ENCODE results near the gene PGK1. TPM values are rescaled to one million over a fixed set of nuclear protein-coding genes. Genes with fewer than 3 reads are reported as not detected.
"Not testable (repeated sequence)": the region's sequence is repeated elsewhere in the genome, so short reads cannot be mapped to it uniquely, and the experiment has no call there.

Gene PGK1
- total RNA-seq, 1 experiment from 2014 or later, result 663 TPM

- no peaks in the 10 kb centered on the region for H3F3A ChIP-seq (ENCODE audit: low read length, unreplicated experiment)
- H3K36me3 ChIP-seq (ENCODE audit: low read depth, low read length), result no peaks in the 10 kb centered on the region
- no peaks in the 10 kb centered on the region for H3K9me3 ChIP-seq (ENCODE audit: low read length)
- H3K4me2 ChIP-seq (ENCODE audit: low read length), result no peak overlapping the region
- POLR2A ChIA-PET (ENCODE audit: unreplicated experiment), result no interaction called here
- no peaks in the 10 kb centered on the region for H4K20me1 ChIP-seq (ENCODE audit: low read length)
- H3K79me2 ChIP-seq (ENCODE audit: low read length), result no peaks in the 10 kb centered on the region
- BruUV-seq (replicated peaks), result no TSS peak
- peak overlapping the region; percentile 72 for H3K27ac ChIP-seq (ENCODE audit: low read length)
- TF ChIP-seq EZH2 (IDR thresholded peaks at IDR 0.05; ENCODE audit: low read length, unreplicated experiment), result no peak
- no peak for TF ChIP-seq CTCF (conservative IDR thresholded peaks at IDR 0.05; ENCODE audit: low read depth, low read length)
- no peak overlapping the region for H2AFZ ChIP-seq (ENCODE audit: low read length)
- no peaks in the 10 kb centered on the region for H3K27me3 ChIP-seq (ENCODE audit: low read length)
- DNase-seq (peak; percentile 46), ATAC-seq (peak; percentile 55)
- H3K9me2 ChIP-seq (replicated peaks; ENCODE audit: low read length), result no peaks in the 10 kb centered on the region
- CTCF ChIA-PET, result no interaction called here
- peaks cover 12% of the 10 kb centered on the region for H3K4me1 ChIP-seq (ENCODE audit: insufficient read depth, low read length)
- intact Hi-C loops (cut with micrococcal nuclease), result no loop called here
- no peak overlapping the region for H3K9ac ChIP-seq (ENCODE audit: low read length)
- H3K4me3 ChIP-seq (ENCODE audit: low read length), result no peak overlapping the region
Measured at GRCh38 chrX:78066110-78066509, 37.9 kb upstream of the PGK1 start.

DNA sequence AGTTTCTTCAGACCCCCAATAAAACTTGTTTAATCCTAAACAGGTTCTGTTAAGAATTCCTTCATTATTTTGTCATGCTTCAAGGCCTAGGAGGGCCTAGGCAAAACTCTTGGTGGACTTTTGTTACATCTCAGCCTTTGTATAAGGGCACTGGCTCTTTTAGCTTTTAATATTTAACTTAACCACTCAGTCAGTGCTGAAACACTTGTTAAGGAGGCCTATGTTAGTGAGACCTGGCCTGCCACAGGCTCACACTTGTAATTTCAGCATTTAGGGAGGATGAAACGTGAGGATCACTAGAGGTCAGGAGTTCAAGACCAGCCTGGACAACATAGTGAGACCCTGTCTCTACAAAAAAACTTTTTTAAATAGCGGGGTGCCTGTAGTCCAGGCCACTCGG, 32.7 kb upstream of the PGK1 start:
- H3K9ac ChIP-seq (ENCODE audit: low read length), result no peak overlapping the region
- no peak for ATAC-seq
- no peaks in the 10 kb centered on the region for H3K4me1 ChIP-seq (ENCODE audit: insufficient read depth, low read length)
- no peaks in the 10 kb centered on the region for H3K9me2 ChIP-seq (replicated peaks; ENCODE audit: low read length)
- H3K9me3 ChIP-seq (ENCODE audit: low read length), result peaks cover 4% of the 10 kb centered on the region; the same call in 1 of the 2 replicates
- TF ChIP-seq EZH2phosphoT487 (IDR thresholded peaks at IDR 0.05; ENCODE audit: borderline replicate concordance, low read length), result no peak
- TF ChIP-seq EZH2 (IDR thresholded peaks at IDR 0.05; ENCODE audit: low read length, unreplicated experiment), result no peak
- TF ChIP-seq CTCF (conservative IDR thresholded peaks at IDR 0.05; ENCODE audit: low read depth, low read length), result no peak
- no TSS peak for BruUV-seq (replicated peaks)
- H3K27ac ChIP-seq (ENCODE audit: low read length), result no peak overlapping the region
- H3F3A ChIP-seq (ENCODE audit: low read length, unreplicated experiment), result no peaks in the 10 kb centered on the region
- CTCF ChIA-PET, result no interaction called here
- DNase-seq, result no peak
- H2AFZ ChIP-seq (ENCODE audit: low read length), result no peak overlapping the region
- intact Hi-C loops (cut with micrococcal nuclease), result no loop called here
- no peak overlapping the region for H3K4me3 ChIP-seq (ENCODE audit: low read length)
- POLR2A ChIA-PET (ENCODE audit: unreplicated experiment), result no interaction called here
- no peaks in the 10 kb centered on the region for H3K79me2 ChIP-seq (ENCODE audit: low read length)
- no peaks in the 10 kb centered on the region for H3K27me3 ChIP-seq (ENCODE audit: low read length)
- H3K4me2 ChIP-seq (ENCODE audit: low read length), result no peak overlapping the region
- H3K36me3 ChIP-seq (ENCODE audit: low read depth, low read length), result no peaks in the 10 kb centered on the region
- H4K20me1 ChIP-seq (ENCODE audit: low read length), result no peaks in the 10 kb centered on the region

DNA sequence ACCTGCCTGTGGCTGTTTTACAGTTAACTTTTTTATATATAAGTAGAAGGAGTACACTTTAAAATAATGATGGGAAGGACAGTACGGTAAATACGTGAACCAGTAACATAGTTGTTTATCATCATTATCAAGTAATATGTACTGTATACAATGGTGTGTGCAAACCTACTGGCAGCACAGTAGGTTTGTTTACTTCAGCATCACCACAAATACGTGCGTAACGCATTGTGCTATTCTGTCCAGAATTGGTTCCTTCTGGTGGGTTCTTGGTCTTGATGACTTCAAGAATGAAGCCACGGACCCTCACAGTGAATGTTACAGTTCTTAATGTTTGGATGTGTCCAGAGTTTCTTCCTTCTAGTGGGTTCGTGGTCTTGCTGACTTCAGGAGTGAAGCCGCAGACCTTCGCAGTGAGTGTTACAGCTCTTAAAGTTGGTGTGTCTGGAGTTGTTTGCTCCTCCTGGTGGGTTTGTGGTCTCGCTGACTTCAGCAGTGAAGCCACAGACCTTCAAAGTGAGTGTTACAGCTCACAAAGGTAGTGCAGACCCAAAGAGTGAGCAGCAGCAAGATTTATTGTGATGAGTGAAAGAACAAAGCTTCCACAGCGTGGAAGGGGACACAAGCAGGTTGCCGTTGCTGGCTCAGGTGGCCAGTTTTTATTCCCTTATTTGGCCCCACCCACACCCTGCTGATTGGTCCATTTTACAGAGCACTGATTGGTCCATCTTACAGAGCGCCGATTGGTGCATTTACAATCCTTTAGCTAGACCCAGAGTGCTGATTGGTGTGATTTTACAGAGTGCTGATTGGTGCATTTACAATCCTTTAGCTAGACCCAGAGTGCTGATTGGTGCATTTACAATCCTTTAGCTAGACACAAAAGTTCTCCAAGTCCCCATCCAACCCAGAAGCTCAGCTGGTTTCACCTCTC, 30.6 kb upstream of the PGK1 start:
- H4K20me1 ChIP-seq (ENCODE audit: low read length); BruUV-seq (replicated peaks); H3K9ac ChIP-seq (ENCODE audit: low read length); H3K4me2 ChIP-seq (ENCODE audit: low read length); H3F3A ChIP-seq (ENCODE audit: low read length, unreplicated experiment); intact Hi-C loops (cut with micrococcal nuclease); H3K79me2 ChIP-seq (ENCODE audit: low read length); ATAC-seq; H3K4me3 ChIP-seq (ENCODE audit: low read length); H3K36me3 ChIP-seq (ENCODE audit: low read depth, low read length); CTCF ChIA-PET; H3K27me3 ChIP-seq (ENCODE audit: low read length); H2AFZ ChIP-seq (ENCODE audit: low read length); DNase-seq; H3K9me3 ChIP-seq (ENCODE audit: low read length); H3K27ac ChIP-seq (ENCODE audit: low read length); H3K4me1 ChIP-seq (ENCODE audit: insufficient read depth, low read length); H3K9me2 ChIP-seq (replicated peaks; ENCODE audit: low read length): not testable (repeated sequence)
- POLR2A ChIA-PET (ENCODE audit: unreplicated experiment), result interaction anchor here (0.5 kb wide), 1 partner anchor 163 kb away, joined by 3 read pairs; no protein-coding TSS in a partner anchor
